GM21529 (cell line): ENCODE results near the gene SDK1.

Experiments
- ATAC-seq: cut with Tn5 transposase; IDR thresholded peaks from one replicate; pipeline ENCODE4 v1.9.1; 2021; ENCODE audit not compliant: unreplicated experiment

The SDK1 gene

GRCh38 chr7:3969286-3969685 is 668.2 kb downstream of the SDK1 start:
- no peak for ATAC-seq

GRCh38 chr7:3971323-3971722 is 670.3 kb downstream of the SDK1 start:
- no peak for ATAC-seq

DNA sequence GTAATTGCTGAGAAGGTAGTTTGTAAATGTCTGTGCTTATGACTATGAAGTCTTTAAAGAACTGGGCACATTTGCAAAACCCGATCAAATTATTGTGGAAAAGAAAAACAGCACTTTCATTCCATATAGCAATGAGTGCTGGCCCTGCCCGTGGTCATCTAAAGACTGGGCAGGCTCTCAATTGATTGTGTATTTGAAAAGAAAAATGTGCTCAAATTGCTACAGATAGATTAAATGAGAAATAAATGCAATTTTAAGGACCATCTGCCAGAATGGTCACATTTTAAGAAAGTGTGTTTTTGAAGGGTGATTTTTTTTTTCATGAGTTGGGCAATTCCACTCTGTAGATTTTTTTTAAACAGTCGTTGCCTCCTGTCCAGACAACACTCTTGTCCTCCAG is 672.2 kb downstream of the SDK1 start:
- ATAC-seq: no peak

GRCh38 chr7:3974329-3974728 is 673.3 kb downstream of the SDK1 start:
- no peak for ATAC-seq

DNA sequence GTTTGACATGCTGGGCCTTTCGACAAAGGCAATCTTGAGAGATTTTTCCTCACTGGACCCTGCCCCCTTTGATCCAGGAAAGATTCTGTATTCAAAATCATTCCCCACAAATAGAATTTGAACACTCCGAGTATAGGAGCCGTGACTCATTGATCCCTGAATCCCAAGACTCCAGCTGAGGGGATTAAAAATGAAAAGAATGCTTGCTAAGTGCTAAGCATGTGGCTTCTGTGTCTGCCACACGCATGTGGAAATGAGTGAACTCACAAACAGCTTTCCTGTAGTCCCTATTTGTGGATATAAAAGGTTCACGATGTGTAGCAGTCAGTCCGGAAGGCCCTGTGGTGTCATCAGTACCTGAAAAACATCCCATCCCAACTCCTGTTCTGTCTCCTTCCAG is 674.3 kb downstream of the SDK1 start:
- no peak for ATAC-seq

GRCh38 chr7:3977391-3977790 is 676.3 kb downstream of the SDK1 start:
- ATAC-seq: no peak

DNA sequence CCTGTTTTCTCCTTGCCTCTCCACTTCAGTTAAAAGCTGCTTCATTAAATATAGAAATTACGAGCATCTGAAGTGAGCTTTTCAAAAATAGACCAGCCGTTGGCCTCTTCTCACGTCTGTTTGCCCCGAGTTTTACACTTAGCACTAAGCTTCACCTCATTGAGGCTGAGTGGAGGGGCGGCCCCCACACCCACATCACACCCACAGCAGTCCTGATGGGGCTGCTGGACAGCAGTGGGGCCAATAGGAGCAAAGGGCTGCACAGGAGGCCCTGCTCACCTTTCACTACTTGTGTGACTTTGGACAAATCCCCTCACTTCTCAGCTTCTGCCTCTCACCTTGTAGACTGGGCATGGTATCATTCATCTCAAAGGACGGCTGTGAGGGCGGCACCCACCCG is 677.8 kb downstream of the SDK1 start:
- ATAC-seq: no peak

DNA sequence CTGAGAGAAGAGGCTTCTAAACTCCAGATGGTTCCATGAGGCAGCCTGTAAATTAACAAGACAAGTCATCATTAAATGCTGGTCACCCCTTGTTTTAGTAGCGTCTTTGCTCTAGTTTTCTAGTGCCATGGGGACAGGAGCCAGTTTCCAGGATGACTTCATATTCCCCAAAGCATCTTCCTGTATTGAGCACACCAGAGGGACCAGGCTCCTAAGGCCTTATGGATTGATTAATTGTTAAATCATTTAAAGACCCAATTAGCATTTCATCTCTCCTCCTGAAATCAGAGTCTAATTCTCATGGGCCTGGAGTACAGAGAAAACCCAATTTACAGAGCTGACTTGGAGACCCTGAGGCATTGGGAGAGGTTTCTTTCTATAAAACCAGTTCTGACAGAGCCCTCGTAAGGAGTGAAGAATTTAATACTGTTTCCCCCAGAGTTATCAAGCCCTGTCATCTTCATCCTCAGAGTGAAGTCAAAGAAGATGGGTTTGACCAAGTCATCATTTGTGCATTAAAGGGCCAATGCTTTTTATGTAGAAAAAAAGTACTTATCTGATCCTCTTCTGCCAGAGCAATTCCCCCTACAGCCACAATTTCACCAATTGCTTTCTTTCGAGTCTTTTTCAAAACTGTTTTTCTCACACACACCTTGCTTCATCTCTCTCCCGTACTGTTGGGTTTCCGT is 678.7 kb downstream of the SDK1 start:
- no peak for ATAC-seq

- ATAC-seq: no peak
Observed at GRCh38 chr7:3980300-3980643, 679.2 kb downstream of the SDK1 start.

GRCh38 chr7:3981281-3981680 is 680.2 kb downstream of the SDK1 start:
- ATAC-seq: no peak

GRCh38 chr7:3984456-3984855 is 683.4 kb downstream of the SDK1 start:
- no peak for ATAC-seq

GRCh38 chr7:3986927-3987326 is 685.9 kb downstream of the SDK1 start:
- no peak for ATAC-seq

- ATAC-seq: no peak
Observed at GRCh38 chr7:3987426-3987927, 686.4 kb downstream of the SDK1 start.

DNA sequence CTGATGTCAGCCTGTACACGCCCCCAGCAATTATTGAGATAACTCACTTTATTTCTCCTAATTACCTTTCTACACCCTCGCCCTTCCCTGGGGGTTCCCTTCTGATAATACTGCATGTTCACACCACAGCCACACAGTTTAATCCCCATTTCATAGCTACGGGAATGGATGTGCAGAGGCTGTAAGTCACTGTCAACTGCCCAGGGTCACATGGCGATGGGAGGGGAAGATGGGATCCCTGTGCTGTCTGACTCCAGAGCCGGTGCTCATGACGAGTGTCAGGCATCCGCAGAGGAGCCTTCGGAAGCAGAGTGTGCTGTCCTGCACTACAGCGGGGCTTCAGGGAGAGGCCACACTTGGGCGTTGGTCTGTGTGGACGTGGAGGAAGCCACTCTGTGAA is 688.7 kb downstream of the SDK1 start:
- ATAC-seq: no peak

DNA sequence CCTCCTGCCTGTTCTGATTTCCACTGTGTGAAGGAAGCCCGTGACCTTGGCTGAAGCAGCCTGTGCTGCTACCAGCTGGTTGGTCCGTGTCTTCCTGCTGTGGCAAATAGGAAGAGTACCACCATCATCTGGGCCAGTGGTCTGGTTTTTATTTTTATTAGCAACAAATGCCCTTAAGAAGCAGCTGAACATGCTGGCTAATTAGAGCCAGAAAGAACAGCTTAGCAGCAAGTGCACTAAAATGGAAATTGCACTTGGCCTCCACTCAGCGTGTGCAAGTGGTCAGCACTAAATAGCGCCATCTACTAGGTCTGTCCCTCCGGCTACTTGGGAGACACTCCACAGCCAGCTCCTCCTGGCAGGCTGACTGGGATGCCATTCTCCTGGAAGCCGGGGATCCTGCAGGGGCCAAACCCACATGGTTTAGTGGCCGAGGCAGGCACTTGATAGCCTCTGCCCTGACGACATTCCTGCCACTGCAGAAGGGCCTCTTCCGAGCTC is 690.7 kb downstream of the SDK1 start:
- no peak for ATAC-seq

- no peak for ATAC-seq
Observed at GRCh38 chr7:3992841-3993240, 691.8 kb downstream of the SDK1 start.

- ATAC-seq: no peak
Observed at GRCh38 chr7:3994764-3995163, 693.7 kb downstream of the SDK1 start.

DNA sequence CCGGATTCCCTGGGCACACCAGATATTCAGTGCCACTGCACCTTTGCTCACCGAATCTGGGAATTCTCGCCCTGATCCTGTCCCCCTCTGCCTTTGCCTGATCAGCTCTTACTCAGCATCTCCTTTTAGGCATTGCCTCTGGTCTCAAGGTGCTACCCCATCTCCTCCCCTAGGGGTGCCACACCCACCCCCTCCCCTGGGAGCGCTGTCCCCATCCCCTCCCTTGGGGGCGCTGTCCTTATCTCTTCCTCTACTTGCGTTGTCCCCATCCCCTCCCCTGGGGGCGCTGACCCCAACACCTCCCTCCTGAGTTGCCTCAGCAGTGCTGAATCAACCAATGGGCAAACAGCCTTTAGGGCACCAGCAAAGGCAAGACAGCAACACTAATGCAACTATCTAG is 694.1 kb downstream of the SDK1 start:
- ATAC-seq: no peak

DNA sequence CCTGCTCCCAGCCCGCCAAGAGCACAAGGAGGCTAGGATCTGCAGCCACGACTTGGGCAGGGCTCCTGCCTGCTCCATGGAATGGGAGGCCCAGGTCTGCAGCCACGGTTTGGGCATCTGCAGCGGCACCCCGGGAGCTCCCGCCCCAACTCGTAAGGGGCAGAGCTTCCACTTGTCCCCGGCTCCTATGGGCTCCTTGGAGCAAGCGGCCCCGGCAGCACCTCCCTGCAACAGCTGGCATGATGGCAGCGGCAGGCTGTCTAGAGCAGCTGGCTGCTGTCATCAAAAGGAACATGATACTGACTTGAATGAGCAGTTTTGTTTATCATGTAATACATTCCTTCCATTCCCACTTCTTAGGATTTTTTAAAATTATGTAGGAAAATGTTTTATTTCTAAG is 697.0 kb downstream of the SDK1 start:
- ATAC-seq: no peak

DNA sequence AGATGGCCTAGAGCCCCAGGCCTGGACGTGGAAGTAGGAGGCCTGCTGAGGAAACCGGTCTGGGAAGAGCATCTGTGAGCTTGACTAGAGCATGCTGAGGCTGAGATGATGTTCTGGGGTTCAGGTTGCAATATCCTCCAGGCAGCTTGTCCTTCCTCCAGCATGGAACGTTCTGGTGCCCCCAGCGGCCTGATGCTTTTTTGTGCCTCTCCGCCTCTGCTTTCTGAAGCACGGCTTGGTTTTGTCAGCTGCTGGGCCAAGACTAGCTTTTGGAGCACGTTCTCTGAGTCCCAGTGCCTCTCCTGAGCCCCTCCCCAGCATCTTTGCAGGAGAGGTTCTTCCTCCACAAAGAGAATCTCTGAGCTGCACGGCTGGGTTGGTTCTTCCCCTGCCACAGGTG is 699.1 kb downstream of the SDK1 start:
- no peak for ATAC-seq

DNA sequence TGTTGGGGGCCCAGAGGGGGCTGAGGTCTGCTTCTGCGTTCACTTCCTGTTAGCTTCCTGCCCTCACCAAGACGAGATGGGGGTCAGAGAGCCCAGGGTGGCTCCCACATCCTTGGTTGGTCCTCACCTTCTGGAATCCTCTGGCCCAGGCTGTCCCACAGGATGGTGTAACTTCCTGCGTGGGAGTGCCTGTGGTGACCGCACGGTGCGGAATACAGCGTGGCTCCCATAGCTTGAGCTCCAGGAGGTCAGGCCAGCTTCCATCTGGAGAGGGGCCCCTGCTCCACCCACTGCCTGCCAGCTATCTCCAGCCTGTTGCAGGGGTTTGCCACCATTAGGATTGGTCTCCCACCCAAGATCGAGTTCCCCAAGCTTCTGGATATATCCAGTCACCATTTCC is 699.9 kb downstream of the SDK1 start:
- ATAC-seq: no peak

- ATAC-seq: no peak
Observed at GRCh38 chr7:4001742-4002141, 700.7 kb downstream of the SDK1 start.

DNA sequence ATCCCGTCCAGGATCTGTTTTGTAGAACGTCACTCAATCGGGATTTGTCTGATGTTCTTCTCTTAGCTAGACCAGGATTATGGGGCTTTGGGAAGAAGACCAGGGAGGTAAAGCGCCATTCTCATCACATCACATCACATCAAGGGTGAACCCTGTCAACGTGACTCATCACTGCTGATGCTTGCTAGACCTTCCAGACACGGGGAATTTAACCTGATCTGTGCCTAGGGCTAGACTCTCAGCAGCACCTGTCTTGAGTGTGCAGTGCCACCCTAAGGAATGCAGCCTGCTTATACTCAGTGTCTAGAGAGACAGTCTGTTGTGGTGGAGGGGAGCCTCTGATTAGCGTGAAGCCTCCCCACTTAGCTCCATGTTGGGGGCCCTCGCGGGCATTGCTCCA is 702.5 kb downstream of the SDK1 start:
- no peak for ATAC-seq
